ENCODE data around the gene WHRN.

GRCh38 chr9:114469091-114469853 lies 36.0 kb downstream of the WHRN start:
- no peak for TF ChIP-seq ZNF274 (IDR thresholded peaks at IDR 0.05; ENCODE audit: low read depth, low read length)
- no peak for TF ChIP-seq SUZ12 (IDR thresholded peaks at IDR 0.05; ENCODE audit: extremely low read depth, insufficient read depth, insufficient read length)
- TF ChIP-seq YY1 (IDR thresholded peaks at IDR 0.05; ENCODE audit: insufficient read depth, insufficient read length): no peak

All from NT2/D1 (cell line).